GM08714 (cell line): ENCODE data around the gene PACSIN2.
"Not testable (repeated sequence)": the region's sequence is repeated elsewhere in the genome, so short reads cannot be mapped to it uniquely, and the experiment has no call there.

Experiments
- H3K4me3 ChIP-seq: fragments of 200-500 bp; sonication (Bioruptor generic); 2 replicates; pipeline ENCODE4 v1.5.1; 2014; ENCODE audit warnings: mild to moderate bottlenecking, low read length, inconsistent platforms
- ZNF274 ChIP-seq: IDR thresholded peaks from 2 replicates; pipeline ENCODE4 v1.6.1; 2012; ENCODE audit warnings: mild to moderate bottlenecking, low read depth, low read length

PACSIN2 gene

GRCh38 chr22:43004362-43005035 is 10.4 kb downstream of the PACSIN2 start:
- no peak overlapping the region for H3K4me3 ChIP-seq
- TF ChIP-seq ZNF274 = no peak

GRCh38 chr22:43002202-43002586 is 12.8 kb downstream of the PACSIN2 start:
- no peak for TF ChIP-seq ZNF274
- peak overlapping the region; percentile 1; the same call in 1 of the 2 replicates for H3K4me3 ChIP-seq

- TF ChIP-seq ZNF274 = no peak
- H3K4me3 ChIP-seq = peak overlapping the region; percentile 1; the same call in 1 of the 2 replicates
These were observed 13.4 kb downstream of the PACSIN2 start for GRCh38 chr22:43001271-43002201.

GRCh38 chr22:43000441-43001175 is 14.3 kb downstream of the PACSIN2 start:
- no peak overlapping the region; the same call in 1 of the 2 replicates for H3K4me3 ChIP-seq
- TF ChIP-seq ZNF274 = no peak

- no peak for TF ChIP-seq ZNF274
- H3K4me3 ChIP-seq = no peak overlapping the region
These were observed 17.3 kb downstream of the PACSIN2 start for GRCh38 chr22:42997582-42998090.

GRCh38 chr22:42996646-42997365 is 18.1 kb downstream of the PACSIN2 start:
- H3K4me3 ChIP-seq = no peak overlapping the region
- TF ChIP-seq ZNF274 = no peak

- not testable (repeated sequence) for H3K4me3 ChIP-seq
These were observed 19.3 kb downstream of the PACSIN2 start for GRCh38 chr22:42995654-42996053.

- TF ChIP-seq ZNF274 = no peak
- H3K4me3 ChIP-seq = no peak overlapping the region; the same call in 1 of the 2 replicates
These were observed 19.9 kb downstream of the PACSIN2 start for GRCh38 chr22:42994917-42995562.

GRCh38 chr22:42994276-42994916 is 20.6 kb downstream of the PACSIN2 start:
- no peak overlapping the region for H3K4me3 ChIP-seq
- TF ChIP-seq ZNF274 = no peak

GRCh38 chr22:42993651-42994275 is 21.2 kb downstream of the PACSIN2 start:
- no peak overlapping the region for H3K4me3 ChIP-seq
- no peak for TF ChIP-seq ZNF274

GRCh38 chr22:42992886-42993479 is 22.0 kb downstream of the PACSIN2 start:
- no peak for TF ChIP-seq ZNF274

GRCh38 chr22:42992092-42992491 is 22.9 kb downstream of the PACSIN2 start:
- TF ChIP-seq ZNF274 = no peak
- H3K4me3 ChIP-seq = no peak overlapping the region

More at GRCh38 chr22:42992886-42993479, 22.0 kb downstream of the PACSIN2 start:
- no peak overlapping the region for H3K4me3 ChIP-seq
